HG02798 (cell line): ENCODE results near the gene SESTD1.
A peak's percentile ranks its signal among the peaks of the same experiment; 100 is the strongest.

Source experiments
- ATAC-seq: cut with Tn5 transposase; IDR thresholded peaks from one replicate; pipeline ENCODE4 v1.9.1; 2021; ENCODE audit warnings: mild to moderate bottlenecking; ENCODE audit not compliant: unreplicated experiment, poor library complexity

SESTD1 gene

GRCh38 chr2:179264368-179265081, at the start of gene SESTD1:
Gene SESTD1 (minus strand): TSS chr2:179264832. CDS start chr2:179191841, 72,991 bp downstream.
- ATAC-seq = peak; percentile 76

GRCh38 chr2:179313057-179313456, 48.4 kb upstream of the SESTD1 start:
- ATAC-seq = no peak

GRCh38 chr2:179311101-179311500, 46.5 kb upstream of the SESTD1 start:
- ATAC-seq = no peak

GRCh38 chr2:179307616-179308371, 43.2 kb upstream of the SESTD1 start:
- ATAC-seq = no peak

GRCh38 chr2:179305125-179305524, 40.5 kb upstream of the SESTD1 start:
- no peak for ATAC-seq

GRCh38 chr2:179304424-179304823, 39.8 kb upstream of the SESTD1 start:
- ATAC-seq = no peak

GRCh38 chr2:179302764-179303571, 38.3 kb upstream of the SESTD1 start:
- ATAC-seq = no peak

- no peak for ATAC-seq
These were observed 37.5 kb upstream of the SESTD1 start for GRCh38 chr2:179302149-179302548.

GRCh38 chr2:179298666-179299065, 34.0 kb upstream of the SESTD1 start:
- no peak for ATAC-seq

GRCh38 chr2:179297927-179298326, 33.3 kb upstream of the SESTD1 start:
- ATAC-seq = no peak

- ATAC-seq = no peak
These were observed 25.7 kb upstream of the SESTD1 start for GRCh38 chr2:179290329-179290728.

GRCh38 chr2:179285060-179285459, 20.4 kb upstream of the SESTD1 start:
- ATAC-seq = no peak

GRCh38 chr2:179277429-179278196, 13.0 kb upstream of the SESTD1 start:
- no peak for ATAC-seq

- ATAC-seq = no peak
These were observed 10.8 kb upstream of the SESTD1 start for GRCh38 chr2:179275253-179276012.

- ATAC-seq = peak; percentile 95
These were observed 10.1 kb upstream of the SESTD1 start for GRCh38 chr2:179274749-179275148.

- ATAC-seq = no peak
These were observed 8.9 kb upstream of the SESTD1 start for GRCh38 chr2:179273461-179273962.

GRCh38 chr2:179272406-179273192, 8.0 kb upstream of the SESTD1 start:
- ATAC-seq = no peak

- ATAC-seq = no peak
These were observed 6.1 kb upstream of the SESTD1 start for GRCh38 chr2:179270689-179271088.
